Measurements from ENCODE around the gene CHTF18. TPM values are rescaled to one million over a fixed set of nuclear protein-coding genes. Genes with fewer than 3 reads are reported as not detected.

Gene CHTF18
- total and polyA plus RNA-seq, 2 of the 4 experiments (the other 2 are of a cell fraction): 3.2 to 21.4 TPM

GRCh38 chr16:830107-830870 lies 41.9 kb downstream of the CHTF18 start:
- no peak overlapping the region for H2BK15ac ChIP-seq (ENCODE audit: low read depth, low read length)
- no peak overlapping the region for H2BK20ac ChIP-seq (ENCODE audit: low read depth, low read length)
- TF ChIP-seq ELK1 (IDR thresholded peaks at IDR 0.05; ENCODE audit: borderline replicate concordance, low read depth, low read length) (no peak), SMC3 (IDR thresholded peaks at IDR 0.05; ENCODE audit: low read depth, low read length) (no peak), POLR2A (IDR thresholded peaks at IDR 0.05; ENCODE audit: low read depth, low read length) (no peak), USF2 (IDR thresholded peaks at IDR 0.05; ENCODE audit: low read depth, low read length) (no peak), MAFK (IDR thresholded peaks at IDR 0.05; ENCODE audit: low read depth, low read length) (no peak), RCOR1 (IDR thresholded peaks at IDR 0.05; ENCODE audit: insufficient replicate concordance, low read length) (no peak)
- H3K9ac ChIP-seq (ENCODE audit: low read depth, low read length): no peak overlapping the region
- in situ Hi-C loops (cut with MboI; ENCODE audit: low sequenced_read_pairs): no loop called here
- H3K27me3 ChIP-seq (ENCODE audit: control insufficient read depth, insufficient read depth, low read length): peaks cover 10% of the 10 kb centered on the region
- H4K20me1 ChIP-seq (ENCODE audit: insufficient read depth, low read length): no peaks in the 10 kb centered on the region
- no peak overlapping the region for H3K56ac ChIP-seq (ENCODE audit: extremely low read depth, insufficient read depth, low read length)
- no peak overlapping the region for H2BK5ac ChIP-seq (ENCODE audit: low read depth, low read length, poor library complexity, severe bottlenecking)
- no peak overlapping the region for H4K91ac ChIP-seq (ENCODE audit: insufficient read depth, low read depth, low read length)
- H2BK120ac ChIP-seq (ENCODE audit: low read depth, low read length): no peak overlapping the region
- ATAC-seq (ENCODE audit: low read depth) (no peak), DNase-seq (no peak)
- H3K4ac ChIP-seq (ENCODE audit: low read depth, low read length): no peak overlapping the region
- intact Hi-C loops (cut with micrococcal nuclease): no loop called here
- no peaks in the 10 kb centered on the region for H3K79me1 ChIP-seq (ENCODE audit: low read depth in 1 of 2, low read length in 2 of 2)
- no peak overlapping the region for H3K4me2 ChIP-seq (ENCODE audit: low read depth, low read length)
- WGBS, 2 experiments (ENCODE audit: extremely low coverage in 2 of 2, insufficient read length in 1 of 2): 84% methylated on average over 32 of the region's 43 CpGs; no CpG with 5 or more reads in 1 of the 2 experiments
- no peak overlapping the region for H3K23ac ChIP-seq (ENCODE audit: low read depth, low read length)
- H3K36me3 ChIP-seq (ENCODE audit: control insufficient read depth, insufficient read depth, low read length): no peaks in the 10 kb centered on the region
- dilution Hi-C loops (cut with HindIII; ENCODE audit: low sequenced_read_pairs, unreplicated experiment): no loop called here
- H2AK9ac ChIP-seq (replicated peaks; ENCODE audit: low read depth, low read length, poor library complexity): no peak overlapping the region
- CTCF ChIA-PET: no interaction called here
- no TSS peak for BruUV-seq (replicated peaks)
- no peaks in the 10 kb centered on the region for H3K9me1 ChIP-seq (ENCODE audit: insufficient read depth, low read length)
- peaks cover 2% of the 10 kb centered on the region; the same call in 1 of the 2 replicates for H3K4me1 ChIP-seq (ENCODE audit: control insufficient read depth, insufficient read depth, low read length)
- no peak overlapping the region for H3K4me3 ChIP-seq (ENCODE audit: insufficient read depth, low read depth, low read length)
- no peak overlapping the region for H3K27ac ChIP-seq (ENCODE audit: insufficient read depth, low read length)
- POLR2A ChIA-PET (ENCODE audit: unreplicated experiment): no interaction called here
- H3K9me3 ChIP-seq (ENCODE audit: control insufficient read depth, insufficient read depth, low read length): peaks cover 6% of the 10 kb centered on the region
- no peak overlapping the region for H3K14ac ChIP-seq (replicated peaks; ENCODE audit: low read depth, low read length)
- H2AFZ ChIP-seq (replicated peaks; ENCODE audit: low read length, poor library complexity): no peak overlapping the region
- H3K18ac ChIP-seq (ENCODE audit: low read depth, low read length): no peak overlapping the region
- no peak overlapping the region for H4K8ac ChIP-seq (ENCODE audit: low read depth in 2 of 2, low read length in 2 of 2)
- H2AK5ac ChIP-seq (ENCODE audit: low read depth, low read length): no peak overlapping the region
- H4K5ac ChIP-seq (ENCODE audit: low read depth, low read length): no peak overlapping the region
